Measurements from ENCODE around the gene SYNPO2L.
"Not testable (repeated sequence)": the region's sequence is repeated elsewhere in the genome, so short reads cannot be mapped to it uniquely, and the experiment has no call there.

The SYNPO2L gene

DNA sequence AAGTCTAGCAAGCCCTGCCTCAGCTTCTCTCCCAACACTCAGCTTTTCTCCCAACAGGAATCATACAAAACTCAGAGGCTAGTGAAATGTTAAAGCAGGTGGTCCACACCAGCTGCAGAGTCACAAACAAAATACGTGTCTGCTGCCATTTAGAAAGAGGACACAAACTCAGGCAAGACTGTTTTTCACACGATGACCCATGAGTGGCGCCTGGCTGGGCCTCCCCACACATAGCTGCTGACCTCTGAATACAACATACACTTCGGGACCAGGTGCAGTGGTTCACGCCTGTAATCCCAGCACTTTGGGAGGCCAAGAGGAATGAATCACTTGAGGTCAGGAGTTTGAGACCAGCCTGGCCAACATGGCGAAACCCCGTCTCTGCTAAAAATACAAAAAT is 6.9 kb upstream of the SYNPO2L start:
- not testable (repeated sequence) for H3K9me3 ChIP-seq (ENCODE audit: control insufficient read depth, insufficient read depth, low read length); H3K36me3 ChIP-seq (ENCODE audit: insufficient read depth, low read length); H3K4me1 ChIP-seq (ENCODE audit: insufficient read depth, low read length); H3K9ac ChIP-seq (ENCODE audit: low read depth, low read length)

DNA sequence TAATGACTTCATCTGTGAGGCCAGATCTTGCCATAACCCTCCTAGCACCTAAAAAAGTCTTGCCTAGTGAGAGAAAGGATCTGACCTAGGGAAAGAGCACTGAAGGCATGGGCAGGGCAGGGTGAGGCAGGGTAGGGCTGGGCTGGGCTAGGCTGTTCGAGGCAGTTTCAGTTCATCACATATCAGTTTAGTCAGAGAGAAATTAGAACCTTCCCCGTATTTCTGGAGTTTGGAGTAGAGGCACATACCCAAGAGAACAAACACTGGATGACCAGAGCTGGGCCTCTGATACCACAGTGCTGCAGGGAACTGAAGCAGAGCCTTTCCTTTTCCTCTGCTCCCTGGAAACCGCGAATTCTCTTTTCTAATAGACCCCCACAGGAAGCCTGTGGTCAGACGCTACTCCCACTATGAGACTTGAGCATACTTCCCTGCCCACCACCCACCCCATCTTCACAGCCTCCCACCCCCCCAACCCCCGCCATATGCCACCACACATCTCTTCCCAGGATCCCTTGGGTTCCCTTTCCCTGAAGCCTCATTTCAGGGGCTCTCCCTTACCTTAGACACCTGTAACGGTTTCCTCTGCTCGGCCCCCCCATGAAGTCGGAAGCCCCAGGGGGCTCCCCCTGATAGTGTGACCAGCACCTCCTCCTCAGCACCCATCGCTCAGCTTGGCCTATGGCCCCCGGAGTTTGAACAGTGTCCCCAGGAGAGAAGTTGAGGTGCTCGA is 406 bp downstream of the SYNPO2L start:
- Histone ChIP-seq H3K9ac (ENCODE audit: low read depth, low read length) (no peak overlapping the region), H3K4me1 (ENCODE audit: insufficient read depth, low read length) (no peaks in the 10 kb centered on the region), H3K9me3 (ENCODE audit: control insufficient read depth, insufficient read depth, low read length) (no peaks in the 10 kb centered on the region)

DNA sequence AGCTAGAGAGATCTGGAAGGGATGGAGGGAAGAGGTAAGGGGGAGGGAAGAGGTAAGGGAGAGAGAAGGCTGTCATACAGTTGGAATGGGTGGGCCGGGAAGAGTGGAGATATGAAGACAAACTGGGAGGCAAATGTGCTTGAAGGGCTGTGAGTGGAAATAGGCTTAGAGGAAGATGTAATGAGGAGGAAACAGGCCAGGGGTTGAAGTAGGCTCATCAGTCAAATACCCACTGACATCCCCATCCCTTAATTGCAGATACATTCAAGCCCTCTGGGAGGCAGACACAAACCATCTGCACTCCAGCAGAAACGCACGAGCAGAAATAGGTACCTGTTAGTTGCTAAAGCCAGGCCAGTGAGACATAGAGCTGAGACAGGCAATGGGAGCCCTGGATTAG is 2.1 kb downstream of the SYNPO2L start:
- Histone ChIP-seq H3K9ac (ENCODE audit: low read depth, low read length) (no peak overlapping the region), H3K36me3 (ENCODE audit: insufficient read depth, low read length) (no peaks in the 10 kb centered on the region), H3K4me1 (ENCODE audit: insufficient read depth, low read length) (no peaks in the 10 kb centered on the region; the same call in 1 of the 2 replicates), H3K9me3 (ENCODE audit: control insufficient read depth, insufficient read depth, low read length) (no peaks in the 10 kb centered on the region)

More for the DNA sequence above, 406 bp downstream of the SYNPO2L start:
- no peaks in the 10 kb centered on the region for H3K36me3 ChIP-seq (ENCODE audit: insufficient read depth, low read length)

- Histone ChIP-seq H3K9me3 (ENCODE audit: control insufficient read depth, insufficient read depth, low read length) (no peaks in the 10 kb centered on the region), H3K36me3 (ENCODE audit: insufficient read depth, low read length) (no peaks in the 10 kb centered on the region), H3K4me1 (ENCODE audit: insufficient read depth, low read length) (no peaks in the 10 kb centered on the region; the same call in 1 of the 2 replicates), H3K9ac (ENCODE audit: low read depth, low read length) (no peak overlapping the region)
Measured at GRCh38 chr10:73653195-73653594, 2.6 kb downstream of the SYNPO2L start.

DNA sequence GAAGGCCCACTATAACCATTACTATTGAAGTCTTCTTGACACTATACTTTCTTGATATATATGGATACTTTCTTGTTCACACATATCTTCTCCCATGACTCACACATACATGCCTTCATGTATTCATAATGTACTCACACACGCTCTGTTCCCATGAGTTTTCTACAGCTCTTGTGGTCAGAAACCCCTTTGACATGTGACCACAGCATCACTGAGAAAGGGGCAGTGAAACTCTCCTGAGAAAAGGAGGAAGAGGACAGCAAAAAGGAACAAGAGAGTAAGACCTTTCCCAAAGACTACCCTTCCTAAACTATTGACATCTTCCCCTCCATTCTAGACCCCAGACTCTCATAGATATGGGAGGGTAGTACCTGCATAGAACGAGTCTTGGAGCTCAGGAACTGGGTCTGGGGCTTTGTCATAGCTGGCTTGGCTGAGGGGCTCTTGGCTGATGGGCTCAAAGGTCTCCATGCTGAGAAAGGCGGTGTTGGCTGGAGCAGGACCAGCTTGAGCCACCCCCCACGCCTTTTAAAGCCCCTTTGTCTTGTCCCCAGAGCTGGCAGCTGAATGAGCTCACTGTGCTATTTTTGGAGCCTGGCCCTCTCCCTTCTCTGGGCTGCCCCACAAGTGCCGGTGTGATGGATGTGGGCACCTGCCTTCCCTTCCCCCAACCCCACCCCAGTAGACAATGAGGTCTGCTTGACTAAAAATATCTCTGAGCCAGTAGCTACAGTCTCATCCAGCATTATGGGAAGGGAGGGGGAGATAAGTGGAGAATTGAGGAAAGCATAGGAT is 5.1 kb downstream of the SYNPO2L start:
- Histone ChIP-seq H3K4me1 (ENCODE audit: insufficient read depth, low read length) (peaks cover 8% of the 10 kb centered on the region), H3K9me3 (ENCODE audit: control insufficient read depth, insufficient read depth, low read length) (no peaks in the 10 kb centered on the region), H3K9ac (ENCODE audit: low read depth, low read length) (no peak overlapping the region), H3K36me3 (ENCODE audit: insufficient read depth, low read length) (no peaks in the 10 kb centered on the region)

DNA sequence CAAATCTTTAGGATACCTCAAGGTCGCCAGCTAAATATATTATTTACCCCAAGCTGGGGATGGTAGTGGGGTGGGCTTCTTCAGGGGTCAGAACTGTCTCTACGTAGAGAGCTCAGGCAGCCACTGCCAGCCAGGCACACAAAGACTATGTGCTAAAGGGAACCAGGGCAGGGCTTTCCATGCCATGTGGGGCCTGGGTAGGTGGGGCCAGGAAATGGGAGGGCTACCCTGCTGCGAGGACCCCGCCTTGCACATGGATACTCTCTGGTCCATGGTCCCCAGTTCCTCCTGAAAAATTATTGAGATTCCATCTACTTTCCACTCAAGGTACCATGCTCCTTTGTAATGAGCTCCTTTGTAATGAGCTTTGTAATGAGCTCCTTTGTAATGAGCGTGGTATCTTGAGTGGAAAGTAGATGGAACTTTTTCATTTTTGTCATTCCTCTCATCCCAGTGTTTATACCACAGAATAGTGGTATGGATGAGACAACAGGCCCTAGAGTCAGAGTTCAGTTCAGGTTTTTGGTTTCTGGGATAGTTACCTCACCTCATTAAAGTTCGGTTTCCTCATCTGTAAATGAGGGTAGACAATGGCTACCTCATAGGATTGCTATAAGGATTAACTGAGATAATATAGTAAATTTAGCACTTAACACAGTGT is 5.8 kb downstream of the SYNPO2L start:
- Histone ChIP-seq H3K9ac (ENCODE audit: low read depth, low read length) (no peak overlapping the region), H3K36me3 (ENCODE audit: insufficient read depth, low read length) (no peaks in the 10 kb centered on the region), H3K4me1 (ENCODE audit: insufficient read depth, low read length) (peaks cover 8% of the 10 kb centered on the region), H3K9me3 (ENCODE audit: control insufficient read depth, insufficient read depth, low read length) (no peaks in the 10 kb centered on the region)

GRCh38 chr10:73648975-73649829 is 6.6 kb downstream of the SYNPO2L start:
- H3K4me1 ChIP-seq (ENCODE audit: insufficient read depth, low read length) = peaks cover 8% of the 10 kb centered on the region

GRCh38 chr10:73647875-73648651 is 7.8 kb downstream of the SYNPO2L start:
- no peaks in the 10 kb centered on the region for H3K36me3 ChIP-seq (ENCODE audit: insufficient read depth, low read length)
- peak overlapping the region; percentile 75; the same call in 1 of the 2 replicates for H3K9ac ChIP-seq (ENCODE audit: low read depth, low read length)
- peaks cover 8% of the 10 kb centered on the region for H3K4me1 ChIP-seq (ENCODE audit: insufficient read depth, low read length)
- no peaks in the 10 kb centered on the region for H3K9me3 ChIP-seq (ENCODE audit: control insufficient read depth, insufficient read depth, low read length)

More at GRCh38 chr10:73648975-73649829, 6.6 kb downstream of the SYNPO2L start:
- no peak overlapping the region; the same call in 1 of the 2 replicates for H3K9ac ChIP-seq (ENCODE audit: low read depth, low read length)
- no peaks in the 10 kb centered on the region for H3K36me3 ChIP-seq (ENCODE audit: insufficient read depth, low read length)
- H3K9me3 ChIP-seq (ENCODE audit: control insufficient read depth, insufficient read depth, low read length) = no peaks in the 10 kb centered on the region

- H3K9ac ChIP-seq (ENCODE audit: low read depth, low read length) = peak overlapping the region; percentile 75
- H3K4me1 ChIP-seq (ENCODE audit: insufficient read depth, low read length) = peaks cover 8% of the 10 kb centered on the region
- H3K36me3 ChIP-seq (ENCODE audit: insufficient read depth, low read length) = no peaks in the 10 kb centered on the region
- H3K9me3 ChIP-seq (ENCODE audit: control insufficient read depth, insufficient read depth, low read length) = no peaks in the 10 kb centered on the region
Measured at GRCh38 chr10:73647211-73647874, 8.5 kb downstream of the SYNPO2L start.

- Histone ChIP-seq H3K4me1 (ENCODE audit: insufficient read depth, low read length) (peaks cover 10% of the 10 kb centered on the region), H3K9me3 (ENCODE audit: control insufficient read depth, insufficient read depth, low read length) (no peaks in the 10 kb centered on the region), H3K36me3 (ENCODE audit: insufficient read depth, low read length) (no peaks in the 10 kb centered on the region), H3K9ac (ENCODE audit: low read depth, low read length) (peak overlapping the region; percentile 75)
Measured at GRCh38 chr10:73646598-73647041, 9.2 kb downstream of the SYNPO2L start.

- Histone ChIP-seq H3K9ac (ENCODE audit: low read depth, low read length) (no peak overlapping the region), H3K9me3 (ENCODE audit: control insufficient read depth, insufficient read depth, low read length) (no peaks in the 10 kb centered on the region), H3K4me1 (ENCODE audit: insufficient read depth, low read length) (peaks cover 13% of the 10 kb centered on the region), H3K36me3 (ENCODE audit: insufficient read depth, low read length) (no peaks in the 10 kb centered on the region)
Measured at GRCh38 chr10:73645251-73645650, 10.6 kb downstream of the SYNPO2L start.

DNA sequence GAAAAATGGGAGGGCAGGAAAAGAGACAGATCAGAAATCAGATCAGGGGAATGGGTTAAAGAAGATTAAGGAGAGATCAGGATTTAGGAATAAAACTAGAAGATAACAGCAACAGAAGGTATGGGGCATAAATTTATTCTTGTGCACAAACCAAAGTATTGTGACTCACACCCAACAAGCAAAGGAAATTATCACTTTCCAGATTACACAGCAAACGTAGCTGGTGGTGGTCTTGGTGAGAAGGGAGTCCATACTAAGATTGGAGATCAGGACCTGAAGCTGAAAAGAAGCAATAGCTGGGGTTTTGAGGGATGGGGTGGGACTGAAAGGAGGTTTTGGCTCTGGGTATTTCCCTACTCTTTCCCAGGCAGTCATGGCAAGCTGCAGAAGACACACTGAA is 11.1 kb downstream of the SYNPO2L start:
- Histone ChIP-seq H3K4me1 (ENCODE audit: insufficient read depth, low read length) (peaks cover 13% of the 10 kb centered on the region), H3K9ac (ENCODE audit: low read depth, low read length) (no peak overlapping the region), H3K36me3 (ENCODE audit: insufficient read depth, low read length) (no peaks in the 10 kb centered on the region), H3K9me3 (ENCODE audit: control insufficient read depth, insufficient read depth, low read length) (no peaks in the 10 kb centered on the region)

Data from ES-I3 (cell line).